SK-N-SH treated with all-trans-retinoic acid at 6 μM for 48 hours (cell line): ENCODE results near the gene BTG1.
A peak's percentile ranks its signal among the peaks of the same experiment; 100 is the strongest.

Experiments used
- ATAC-seq: fragments of 200-7000 bp; cut with Tn5 transposase; 3 replicates; pipeline ENCODE4 v1.9.1; 2020; ENCODE audit warnings: mild to moderate bottlenecking, moderate library complexity
- ARNTL ChIP-seq: fragments of 450-650 bp; formaldehyde crosslinking; IDR thresholded peaks from 2 replicates; pipeline ENCODE4 v1.5.0; 2020; ENCODE audit warnings: low read depth, mild to moderate bottlenecking, moderate library complexity, borderline replicate concordance
- BACH2 ChIP-seq: fragments of 250-450 bp; sonication (Bioruptor Pico); IDR thresholded peaks from 2 replicates; pipeline ENCODE4 v1.9.0; 2021; ENCODE audit warnings: mild to moderate bottlenecking, borderline replicate concordance
- CREB5 ChIP-seq: fragments of 250-450 bp; sonication (Bioruptor Pico); IDR thresholded peaks from 2 replicates; pipeline ENCODE4 v1.5.1; 2020; ENCODE audit warnings: low read depth, mild to moderate bottlenecking, moderate library complexity
- CSRNP3 ChIP-seq: fragments of 250-450 bp; sonication (Bioruptor Pico); IDR thresholded peaks from 2 replicates; pipeline ENCODE4 v1.5.1; 2021; ENCODE audit warnings: mild to moderate bottlenecking, moderate library complexity
- ESRRG ChIP-seq: fragments of 250-450 bp; sonication (Bioruptor Pico); IDR thresholded peaks from 2 replicates; pipeline ENCODE4 v1.6.1; 2021; ENCODE audit warnings: mild to moderate bottlenecking
- GLIS3 ChIP-seq: fragments of 250-450 bp; sonication (Bioruptor Pico); IDR thresholded peaks from 2 replicates; pipeline ENCODE4 v1.5.0; 2020; ENCODE audit warnings: mild to moderate bottlenecking, moderate library complexity
- ISL1 ChIP-seq: fragments of 250-450 bp; sonication (Bioruptor Pico); IDR thresholded peaks from 2 replicates; pipeline ENCODE4 v2.1.2; 2022; ENCODE audit warnings: mild to moderate bottlenecking, moderate library complexity
- OSR1 ChIP-seq: fragments of 250-450 bp; sonication (Bioruptor Pico); IDR thresholded peaks from 2 replicates; pipeline ENCODE4 v1.8.0; 2022; ENCODE audit warnings: moderate library complexity, mild to moderate bottlenecking, inconsistent platforms
- PATZ1 ChIP-seq: fragments of 250-450 bp; sonication (Bioruptor Pico); IDR thresholded peaks from 2 replicates; pipeline ENCODE4 v1.8.0; 2020; ENCODE audit warnings: mild to moderate bottlenecking, moderate library complexity, borderline replicate concordance
- POU6F1 ChIP-seq: fragments of 250-450 bp; sonication (Bioruptor Pico); IDR thresholded peaks from 2 replicates; pipeline ENCODE4 v1.8.0; 2021; ENCODE audit warnings: low read depth, mild to moderate bottlenecking, moderate library complexity, borderline replicate concordance
- PPARA ChIP-seq: fragments of 250-450 bp; sonication (Bioruptor Pico); IDR thresholded peaks from 2 replicates; pipeline ENCODE4 v1.5.0; 2020; ENCODE audit warnings: mild to moderate bottlenecking, borderline replicate concordance
- SNAI2 ChIP-seq: fragments of 250-450 bp; sonication (Bioruptor Pico); IDR thresholded peaks from 2 replicates; pipeline ENCODE4 v1.5.0; 2020; ENCODE audit warnings: mild to moderate bottlenecking, moderate library complexity
- TCF4 ChIP-seq: fragments of 250-450 bp; sonication (Bioruptor Pico); IDR thresholded peaks from 2 replicates; pipeline ENCODE4 v1.8.0; 2021; ENCODE audit warnings: mild to moderate bottlenecking, moderate library complexity, borderline replicate concordance
- TOX ChIP-seq: fragments of 250-450 bp; sonication (Bioruptor Pico); IDR thresholded peaks from 2 replicates; pipeline ENCODE4 v1.8.0; 2021; ENCODE audit warnings: mild to moderate bottlenecking, moderate library complexity, borderline replicate concordance
- TSHZ2 ChIP-seq: fragments of 250-450 bp; sonication (Bioruptor Pico); IDR thresholded peaks from 2 replicates; pipeline ENCODE4 v1.5.0; 2020; ENCODE audit warnings: mild to moderate bottlenecking, moderate library complexity
- ZC3H10 ChIP-seq: fragments of 250-450 bp; sonication (Bioruptor Pico); IDR thresholded peaks from 2 replicates; pipeline ENCODE4 v1.5.1; 2021; ENCODE audit warnings: mild to moderate bottlenecking, moderate library complexity
- ZFP3 ChIP-seq: fragments of 250-450 bp; sonication (Bioruptor Pico); IDR thresholded peaks from 2 replicates; pipeline ENCODE4 v1.5.0; 2020; ENCODE audit warnings: mild to moderate bottlenecking, moderate library complexity
- ZNF565 ChIP-seq: fragments of 450-650 bp; formaldehyde crosslinking; conservative IDR thresholded peaks from 2 replicates; pipeline ENCODE4 v1.5.0; 2020; ENCODE audit warnings: low read depth, mild to moderate bottlenecking, moderate library complexity
- ZNF70 ChIP-seq: fragments of 450-650 bp; formaldehyde crosslinking; IDR thresholded peaks from 2 replicates; pipeline ENCODE4 v1.5.0; 2020; ENCODE audit warnings: mild to moderate bottlenecking, moderate library complexity
- ZNF8 ChIP-seq: fragments of 450-650 bp; formaldehyde crosslinking; IDR thresholded peaks from 2 replicates; pipeline ENCODE4 v1.5.0; 2020; ENCODE audit warnings: mild to moderate bottlenecking, moderate library complexity

BTG1 gene

GRCh38 chr12:92110083-92110640, 35.5 kb downstream of the BTG1 start:
- ATAC-seq, result no peak
- TF ChIP-seq SNAI2 (CRISPR knock-in tag) (no peak), ISL1 (peak; percentile 51; the same call in 1 of the 2 replicates)
- TF ChIP-seq, all 23 proteins: peak for 1

GRCh38 chr12:92109613-92110012, 36.0 kb downstream of the BTG1 start:
- ATAC-seq, result no peak
- TF ChIP-seq GLIS3 (CRISPR knock-in tag) (no peak), ZNF8 (CRISPR knock-in tag) (no peak), ISL1 (no peak), TCF4 (no peak), ARNTL (CRISPR knock-in tag) (no peak), POU6F1 (no peak), SNAI2 (CRISPR knock-in tag) (no peak)

GRCh38 chr12:92108651-92109050, 37.0 kb downstream of the BTG1 start:
- TF ChIP-seq ARNTL (CRISPR knock-in tag) (no peak), TCF4 (no peak), GLIS3 (CRISPR knock-in tag) (no peak), ISL1 (no peak), SNAI2 (CRISPR knock-in tag) (no peak), CREB5 (CRISPR knock-in tag) (no peak), BACH2 (no peak), ESRRG (no peak), POU6F1 (no peak), OSR1 (CRISPR knock-in tag) (no peak), ZNF70 (CRISPR knock-in tag) (no peak), ZC3H10 (CRISPR knock-in tag) (no peak), ZNF565 (no peak)
- peak; percentile 85 for ATAC-seq

- TF ChIP-seq ZC3H10 (CRISPR knock-in tag) (no peak), PPARA (no peak), TCF4 (peak; percentile 28; the same call in 1 of the 2 replicates)
- peak; percentile 65 for ATAC-seq
Observed at GRCh38 chr12:92107621-92108131, 38.0 kb downstream of the BTG1 start.

- TF ChIP-seq ARNTL (CRISPR knock-in tag) (no peak), ZNF70 (CRISPR knock-in tag) (no peak), ZFP3 (CRISPR knock-in tag) (no peak), CSRNP3 (CRISPR knock-in tag) (no peak), GLIS3 (CRISPR knock-in tag) (no peak), ZNF565 (no peak), TOX (CRISPR knock-in tag) (no peak), OSR1 (CRISPR knock-in tag) (no peak), SNAI2 (CRISPR knock-in tag) (no peak), PATZ1 (CRISPR knock-in tag) (no peak), TCF4 (no peak), POU6F1 (no peak), TSHZ2 (CRISPR knock-in tag) (no peak)
- no peak for ATAC-seq
Observed at GRCh38 chr12:92107094-92107493, 38.6 kb downstream of the BTG1 start.
